NOMO-1 (cell line): ENCODE results near the gene CMSS1.
"Not testable (repeated sequence)": the region's sequence is repeated elsewhere in the genome, so short reads cannot be mapped to it uniquely, and the experiment has no call there.

Experiments
- DNase-seq, 2 experiments: peaks; one replicate each; lab custom pipeline; 2025; ENCODE audit not compliant: unreplicated experiment in 2 of 2; lab: John Stamatoyannopoulos, UW

Gene CMSS1

GRCh38 chr3:100075196-100075595, 257.5 kb downstream of the CMSS1 start:
- no peak for DNase-seq

- no peak for DNase-seq
Measured at GRCh38 chr3:100075851-100076730, 258.4 kb downstream of the CMSS1 start.

- no peak for DNase-seq
Measured at GRCh38 chr3:100076731-100077529, 259.3 kb downstream of the CMSS1 start.

GRCh38 chr3:100079328-100079727, 261.7 kb downstream of the CMSS1 start:
- no peak for DNase-seq

- no peak for DNase-seq
Measured at GRCh38 chr3:100080573-100080972, 262.9 kb downstream of the CMSS1 start.

- no peak for DNase-seq
Measured at GRCh38 chr3:100081311-100081710, 263.6 kb downstream of the CMSS1 start.

GRCh38 chr3:100081986-100082692, 264.5 kb downstream of the CMSS1 start:
- DNase-seq: no peak

- no peak for DNase-seq
Measured at GRCh38 chr3:100082714-100083113, 265.1 kb downstream of the CMSS1 start.

- no peak for DNase-seq
Measured at GRCh38 chr3:100083209-100083608, 265.5 kb downstream of the CMSS1 start.

- DNase-seq: peak in 1 of 2 experiments; percentile 72
Measured at GRCh38 chr3:100084100-100084806, 266.6 kb downstream of the CMSS1 start.

- DNase-seq: no peak
Measured at GRCh38 chr3:100086401-100086800, 268.7 kb downstream of the CMSS1 start.

GRCh38 chr3:100087198-100087597, 269.5 kb downstream of the CMSS1 start:
- DNase-seq: no peak

- no peak for DNase-seq
Measured at GRCh38 chr3:100088735-100089368, 271.2 kb downstream of the CMSS1 start.

- DNase-seq: peak; percentile 56 to 66
Measured at GRCh38 chr3:100089812-100090668, 272.4 kb downstream of the CMSS1 start.

- DNase-seq: no peak
Measured at GRCh38 chr3:100090669-100091005, 273.0 kb downstream of the CMSS1 start.

- no peak for DNase-seq
Measured at GRCh38 chr3:100093831-100094230, 276.2 kb downstream of the CMSS1 start.

GRCh38 chr3:100096286-100096685, 278.6 kb downstream of the CMSS1 start:
- not testable (repeated sequence) for DNase-seq

- DNase-seq: no peak
Measured at GRCh38 chr3:100096866-100097265, 279.2 kb downstream of the CMSS1 start.
